ENCODE measurements around the gene EBP.
A peak's percentile ranks its signal among the peaks of the same experiment; 100 is the strongest.

The EBP gene

DNA sequence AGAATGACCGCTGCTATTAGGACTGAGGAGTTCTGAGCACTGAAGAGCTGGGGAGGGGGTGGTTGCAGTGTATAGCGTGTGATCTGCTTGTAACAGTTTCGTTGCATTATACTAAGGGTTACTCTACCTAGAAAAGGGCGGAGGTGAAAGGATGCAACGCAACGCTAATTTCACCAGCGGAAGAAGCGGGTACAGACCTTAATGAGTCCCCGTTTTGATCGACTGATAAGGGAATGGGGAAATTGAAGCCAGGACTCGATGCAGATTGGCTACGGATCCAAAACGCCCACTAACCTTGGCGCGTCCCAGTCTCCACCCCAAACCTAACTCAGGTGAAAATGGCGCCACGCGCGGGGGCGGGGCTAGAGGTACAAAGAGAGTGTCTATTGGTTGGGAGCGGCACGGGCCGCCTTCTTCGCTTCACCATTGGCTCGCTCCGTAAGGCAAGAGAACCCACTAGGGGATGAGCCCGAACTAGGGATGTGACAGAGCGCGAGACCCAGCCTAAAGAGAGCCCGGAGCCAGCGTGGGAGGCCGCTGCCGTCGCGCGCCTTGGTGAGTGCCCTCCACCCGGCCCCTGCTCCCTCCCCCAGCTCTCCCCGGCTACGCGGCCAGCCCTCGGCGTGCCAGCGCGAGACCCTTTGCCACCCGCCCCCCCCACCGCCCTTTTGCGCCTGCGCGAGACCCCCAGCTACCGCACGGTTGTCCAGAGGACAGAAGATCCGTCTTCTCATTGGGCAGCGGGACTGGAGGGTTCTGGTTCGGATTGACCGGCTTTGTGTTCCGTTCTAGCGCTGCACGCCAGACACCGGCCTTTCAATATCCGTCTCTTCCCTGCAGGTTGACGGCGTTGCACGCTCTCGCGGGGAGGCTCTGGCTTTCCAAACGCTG is at the start of gene EBP:
EBP (plus strand) TSS at position 456 of the 891 bp plus-strand sequence. CDS start 1,964 bp downstream, outside the sequence.
- DNase-seq, result peak; percentile 92

DNA sequence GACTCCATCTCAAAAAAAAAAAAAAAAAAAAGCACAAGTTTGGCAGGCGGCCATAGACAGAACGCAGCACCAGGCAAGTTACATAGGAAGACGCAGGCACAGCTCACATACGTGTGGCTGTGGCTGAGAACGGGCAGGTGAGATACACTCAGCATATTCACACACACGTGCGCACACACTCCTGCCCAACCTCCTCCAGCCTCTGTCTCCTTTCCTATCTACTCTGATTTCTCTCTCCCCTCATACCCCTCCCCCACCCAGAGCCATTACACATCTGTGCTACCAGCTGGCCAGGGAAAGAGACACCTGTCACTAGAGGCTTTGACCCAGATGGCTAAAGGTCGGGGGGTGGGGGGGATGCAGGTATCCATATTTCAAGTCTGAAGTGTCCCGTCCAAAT is 49.4 kb upstream of the EBP start:
- no peak for DNase-seq

DNA sequence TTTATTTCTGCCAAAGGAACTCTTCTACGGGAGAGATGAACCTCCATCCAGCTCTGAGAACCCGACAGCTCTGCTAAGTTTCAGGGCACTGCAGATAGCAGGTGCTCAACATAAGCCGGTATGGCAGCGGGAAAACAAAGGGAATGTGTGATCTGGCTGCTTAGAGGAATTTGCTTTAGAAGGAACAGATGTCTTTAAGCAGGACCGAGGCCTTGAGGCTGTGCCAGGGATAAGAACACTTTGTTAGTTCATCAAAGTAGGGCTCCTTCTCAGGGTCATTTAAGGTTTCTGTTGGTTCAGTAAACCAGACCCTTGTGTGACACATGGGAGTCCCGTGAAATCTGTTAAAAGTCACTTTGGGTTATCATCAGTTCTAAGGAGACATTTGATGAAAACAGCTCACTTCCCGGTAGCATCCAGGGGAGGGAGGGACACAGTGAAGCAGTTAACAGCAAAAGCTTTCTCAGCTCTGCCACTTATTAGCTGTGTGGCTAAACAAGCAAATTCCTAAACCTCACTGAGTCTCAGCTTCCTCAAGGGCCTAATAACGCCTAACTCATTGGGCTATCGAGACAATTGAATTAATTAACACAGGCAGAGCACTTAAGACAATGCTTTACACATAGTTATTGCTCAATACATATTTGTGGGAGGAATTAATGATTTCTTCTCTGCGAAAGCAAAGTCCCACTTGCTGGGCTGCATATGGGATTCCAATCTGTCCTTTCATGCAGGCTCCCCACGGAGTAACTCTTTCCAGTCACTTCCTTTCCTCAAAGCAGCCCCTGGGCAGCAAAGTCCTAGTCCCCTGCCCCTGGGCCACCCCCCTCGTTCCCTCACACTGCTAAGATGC is 48.5 kb upstream of the EBP start:
- DNase-seq, result no peak

DNA sequence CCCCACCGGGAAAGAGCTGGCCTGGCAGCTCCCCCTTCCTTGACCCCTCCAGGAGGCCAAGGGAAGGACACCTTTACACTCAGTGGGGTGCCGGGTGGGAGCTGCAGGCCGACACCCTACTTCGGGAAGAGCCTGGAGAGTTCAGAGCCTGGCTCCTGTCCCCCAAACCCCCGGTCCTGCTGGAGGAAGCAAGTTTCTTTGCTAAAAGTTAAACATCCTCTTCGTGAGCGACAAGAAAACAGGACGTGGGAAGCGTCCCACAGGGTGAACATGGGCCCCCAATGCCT is 48.0 kb upstream of the EBP start:
- no peak for DNase-seq

DNA sequence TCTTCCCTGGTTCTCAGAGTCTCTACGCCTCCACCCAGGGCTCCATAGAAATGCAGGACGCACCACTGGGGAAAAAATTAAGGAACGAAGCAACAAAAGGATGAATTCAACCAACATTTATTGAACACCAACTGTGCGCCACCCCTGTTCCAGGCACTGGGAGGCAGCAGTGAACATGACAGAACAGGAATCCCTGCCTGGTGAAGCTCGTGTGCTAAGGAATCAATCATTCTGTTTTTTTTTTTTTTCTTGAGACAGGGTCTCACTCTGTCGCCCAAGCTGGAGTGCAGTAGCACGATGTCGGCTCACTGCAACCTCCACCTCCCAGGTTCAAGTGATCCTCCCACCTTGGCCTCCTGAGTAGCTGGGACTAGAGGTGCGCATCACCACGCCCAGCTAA is 47.5 kb upstream of the EBP start:
- no peak for DNase-seq

DNA sequence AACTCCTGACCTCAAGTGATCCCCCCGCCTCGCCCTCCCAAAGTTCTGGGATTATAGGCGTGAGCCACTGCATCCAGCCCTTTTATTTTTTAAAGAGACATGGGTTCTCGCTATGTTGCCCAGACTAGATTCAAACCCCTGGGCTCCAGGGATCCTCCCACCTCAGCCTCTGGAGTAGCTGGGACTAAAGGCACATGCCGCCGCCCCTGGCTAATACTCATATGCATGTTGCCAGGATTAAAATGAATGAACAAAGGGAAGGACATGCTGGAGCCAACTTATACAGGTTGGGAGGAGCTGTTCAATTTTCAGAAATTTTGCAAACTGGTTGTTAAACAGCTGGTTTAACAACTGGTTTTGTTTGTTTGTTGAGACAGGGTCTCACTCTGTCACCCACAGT is 47.0 kb upstream of the EBP start:
- DNase-seq, result no peak

DNA sequence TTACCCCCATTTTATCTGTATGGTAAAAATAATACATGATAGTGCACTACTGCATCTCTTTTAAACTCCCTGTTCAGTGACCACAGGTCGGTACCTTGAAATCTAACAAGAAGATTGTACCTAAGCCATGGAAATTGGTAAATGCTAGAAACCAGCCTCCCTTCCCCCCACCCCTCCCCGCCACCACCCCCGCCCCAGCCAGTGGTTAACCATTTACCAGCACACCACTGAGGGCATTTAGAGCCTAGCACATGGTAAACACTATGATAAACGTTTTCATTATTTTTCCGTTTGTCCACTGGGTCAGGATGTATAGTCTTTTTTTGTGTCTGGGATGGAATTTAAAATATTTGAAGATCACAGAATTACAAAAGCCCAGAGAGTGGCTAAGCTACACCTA is 46.3 kb upstream of the EBP start:
- no peak for DNase-seq

DNA sequence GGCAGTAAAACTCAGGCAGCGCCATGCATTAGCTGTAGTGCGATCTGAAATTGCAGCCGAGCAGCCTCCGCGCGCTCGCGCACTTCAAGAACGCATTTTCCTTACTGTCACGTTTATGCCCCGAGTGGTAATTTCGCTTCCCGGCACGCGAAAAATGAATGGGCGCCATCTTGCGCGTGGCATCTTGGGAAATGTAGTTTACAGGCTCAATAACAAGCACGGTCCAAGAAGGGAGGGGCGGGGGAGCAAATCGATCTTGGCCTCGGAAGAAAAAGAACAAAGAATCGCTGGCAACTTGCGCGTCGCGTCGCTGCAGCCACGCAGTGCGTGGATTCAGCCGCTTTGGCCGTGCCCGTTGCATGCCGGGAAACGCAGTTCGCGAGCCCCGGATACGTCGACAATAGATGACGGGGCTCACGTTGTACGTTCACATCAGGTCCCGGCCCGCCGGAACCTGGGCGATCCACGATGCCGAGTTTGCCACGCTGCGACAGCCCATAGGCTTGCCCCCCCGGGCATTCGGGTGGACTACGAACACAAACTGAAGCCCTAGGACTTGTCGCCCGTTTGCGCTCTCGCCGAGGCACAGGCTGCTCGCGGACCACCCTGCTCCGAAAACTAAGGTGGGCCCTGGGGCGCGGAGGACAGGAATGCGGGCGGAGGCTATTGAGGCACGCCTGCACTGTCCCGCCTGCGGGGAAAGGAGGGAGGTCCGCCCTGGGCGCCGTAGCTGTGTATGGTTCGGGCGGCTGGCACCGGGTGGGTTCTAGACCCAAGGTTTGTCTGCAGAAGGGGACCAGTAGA is 45.6 kb upstream of the EBP start, which contains the start of gene FTSJ1:
FTSJ1 (plus strand) TSS at position 426 of the 804 bp plus-strand sequence. CDS start 1,849 bp downstream, outside the sequence.
- DNase-seq, result peak; percentile 85

DNA sequence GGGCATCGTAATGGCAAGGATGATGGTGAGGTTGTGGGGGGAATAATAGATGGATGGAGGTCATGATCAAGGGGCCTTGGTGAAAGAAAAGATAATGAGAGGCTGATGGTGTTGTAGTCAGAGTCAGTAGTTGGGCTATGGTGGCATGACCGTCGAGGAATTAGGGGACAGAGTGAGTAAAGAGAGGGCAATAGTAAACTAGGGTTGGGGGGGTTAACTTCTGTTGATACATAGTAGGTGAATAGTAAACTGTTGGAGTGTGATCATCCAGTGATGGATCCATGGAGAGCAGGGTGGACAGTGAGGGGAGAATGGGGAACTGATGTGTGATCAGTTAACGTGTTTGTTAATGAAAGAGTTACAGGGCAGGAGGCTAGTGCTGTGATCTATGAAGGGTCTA is 44.7 kb upstream of the EBP start:
- DNase-seq, result no peak

DNA sequence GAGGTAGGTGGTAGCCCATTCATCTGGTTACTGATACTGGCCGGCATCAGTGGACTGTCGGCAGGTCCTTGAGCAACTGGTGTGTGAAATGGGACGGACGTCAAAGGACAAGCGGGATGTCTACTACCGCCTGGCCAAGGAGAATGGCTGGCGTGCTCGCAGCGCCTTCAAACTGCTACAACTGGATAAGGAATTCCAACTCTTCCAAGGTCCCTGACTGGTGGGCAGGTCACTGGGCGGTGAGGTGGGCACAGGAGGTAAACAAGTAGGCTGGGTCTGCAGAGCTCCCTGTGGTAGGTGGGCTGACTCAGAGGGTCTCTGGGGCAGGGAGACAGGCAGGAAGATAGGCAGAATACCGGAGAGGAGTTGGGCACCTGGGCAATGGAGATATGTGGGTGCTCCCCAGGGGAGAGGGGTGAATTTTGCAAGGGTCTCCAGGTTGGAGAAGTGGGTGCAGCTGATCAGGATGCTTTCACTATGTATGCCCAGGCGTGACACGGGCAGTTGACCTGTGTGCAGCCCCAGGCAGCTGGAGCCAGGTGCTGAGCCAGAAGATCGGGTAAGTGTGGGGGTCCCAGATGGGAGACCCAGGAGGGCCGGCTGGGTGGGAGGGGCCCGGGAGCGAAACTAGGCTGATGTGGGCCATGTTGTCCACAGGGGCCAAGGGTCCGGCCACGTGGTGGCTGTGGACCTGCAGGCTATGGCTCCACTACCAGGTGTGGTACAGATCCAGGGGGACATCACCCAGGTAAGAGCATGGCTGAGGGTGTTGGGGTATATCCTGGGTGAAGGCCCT is 43.5 kb upstream of the EBP start:
- no peak for DNase-seq

DNA sequence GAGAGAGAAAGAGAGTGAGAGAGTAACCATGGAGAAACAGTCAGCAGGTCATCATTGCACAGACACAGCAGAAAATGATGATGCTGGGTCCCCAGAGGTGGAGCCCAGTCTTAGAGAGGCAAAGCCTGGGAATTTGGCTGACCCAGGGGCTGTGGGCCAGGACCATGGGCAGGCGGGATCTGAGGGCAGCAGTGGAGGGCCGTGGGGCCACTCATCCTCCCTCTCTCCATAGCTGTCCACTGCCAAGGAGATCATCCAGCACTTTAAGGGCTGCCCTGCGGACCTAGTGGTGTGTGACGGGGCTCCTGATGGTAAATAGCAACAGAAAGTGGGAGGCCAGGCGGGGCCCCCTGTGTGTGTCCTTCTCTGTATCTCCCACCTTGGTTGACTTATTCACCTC is 42.8 kb upstream of the EBP start:
- DNase-seq, result no peak

DNA sequence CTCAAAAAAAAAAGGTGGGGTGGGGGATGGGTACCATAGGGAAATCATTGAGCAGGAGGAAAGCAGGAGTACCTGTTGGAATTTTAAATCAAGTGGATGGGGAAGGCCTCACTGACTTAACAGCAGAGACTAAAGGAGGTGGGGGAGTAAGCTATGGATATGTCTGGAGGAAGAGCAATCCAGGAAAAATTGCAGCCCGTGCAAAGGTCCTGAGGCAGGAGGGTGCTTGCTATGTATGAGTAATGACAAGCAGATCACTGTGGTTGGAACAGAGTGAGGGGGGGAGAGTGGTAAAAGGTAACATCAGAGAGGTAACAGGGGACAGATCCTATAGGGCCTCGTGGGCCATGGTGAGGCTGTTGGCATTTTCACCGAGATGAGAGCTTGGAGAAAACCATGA is 41.5 kb upstream of the EBP start:
- DNase-seq, result no peak

DNA sequence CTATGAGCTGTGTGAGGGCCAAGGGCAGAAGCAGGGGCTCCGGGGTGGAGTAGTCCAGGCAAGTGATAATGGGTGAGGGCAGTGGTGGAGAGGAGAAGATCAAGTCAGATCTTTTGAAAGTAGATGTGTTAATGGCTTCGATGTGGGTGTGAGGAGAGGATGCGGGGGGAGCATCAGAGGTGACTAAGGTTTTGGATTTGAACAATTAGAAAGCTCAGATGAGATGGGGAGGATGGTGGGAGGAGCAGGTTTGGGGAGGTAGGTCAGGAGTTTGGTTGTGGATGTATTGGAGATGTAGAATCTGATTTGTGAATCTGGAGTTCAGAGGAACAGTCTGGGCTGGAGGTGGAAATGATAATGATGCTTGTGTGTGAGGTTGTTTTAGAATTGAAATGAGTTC is 41.0 kb upstream of the EBP start:
- no peak for DNase-seq

DNA sequence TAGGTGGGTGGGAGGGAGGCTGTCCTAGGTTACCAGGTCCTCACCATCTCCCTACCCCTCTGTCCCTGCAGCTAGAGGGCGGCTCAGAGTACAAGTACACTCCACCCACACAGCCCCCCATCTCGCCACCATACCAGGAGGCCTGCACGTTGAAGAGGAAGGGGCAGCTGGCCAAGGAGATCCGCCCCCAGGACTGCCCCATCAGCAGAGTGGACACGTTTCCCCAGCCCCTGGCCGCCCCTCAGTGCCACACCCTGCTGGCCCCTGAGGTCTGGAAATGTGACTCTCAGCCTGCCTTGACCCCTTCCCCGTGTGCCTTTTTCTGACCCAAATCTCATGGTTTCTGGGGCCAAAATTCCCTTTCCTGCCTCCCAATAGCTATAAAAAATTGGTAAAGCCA is 39.1 kb upstream of the EBP start:
- DNase-seq, result no peak

DNA sequence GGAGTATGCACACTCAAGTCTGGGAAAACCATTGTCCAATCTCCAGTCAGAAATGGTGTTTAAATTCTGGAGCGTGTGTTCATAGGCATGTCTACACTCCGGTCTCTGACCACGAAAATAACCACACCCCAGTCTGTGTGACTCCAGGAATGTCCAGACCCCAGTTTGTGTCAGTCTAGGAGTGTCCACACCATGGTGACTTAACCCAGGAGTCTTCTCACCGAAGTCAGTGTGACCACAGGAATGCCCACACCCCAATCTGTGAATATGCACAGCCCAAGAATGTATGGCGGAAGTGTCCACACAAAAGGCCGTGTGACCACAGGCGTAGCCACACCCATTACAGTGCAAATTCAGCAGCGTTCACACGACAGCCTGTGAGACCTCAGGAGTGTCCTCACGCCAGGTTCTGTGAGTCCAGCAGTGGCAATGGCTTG is 34.2 kb upstream of the EBP start:
- DNase-seq, result no peak

DNA sequence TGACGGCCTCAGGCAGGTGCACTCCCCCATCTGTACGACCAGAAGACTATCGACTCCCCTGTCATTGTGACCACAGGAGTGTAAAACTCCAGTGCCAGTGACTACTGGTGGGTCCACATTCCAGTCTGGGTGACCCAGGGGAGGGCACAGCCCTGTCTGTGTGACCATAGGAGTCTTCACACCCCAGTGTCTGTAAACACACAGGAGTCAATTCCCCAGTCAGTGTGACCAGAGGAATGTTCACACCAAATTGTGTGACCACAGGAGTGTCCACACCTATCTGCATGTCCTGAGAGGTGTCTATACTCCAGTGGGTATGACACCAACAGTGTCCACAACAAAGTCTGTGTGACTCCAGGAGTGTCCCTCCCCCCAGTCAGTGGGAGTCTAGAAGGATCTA is 33.6 kb upstream of the EBP start:
- no peak for DNase-seq

DNA sequence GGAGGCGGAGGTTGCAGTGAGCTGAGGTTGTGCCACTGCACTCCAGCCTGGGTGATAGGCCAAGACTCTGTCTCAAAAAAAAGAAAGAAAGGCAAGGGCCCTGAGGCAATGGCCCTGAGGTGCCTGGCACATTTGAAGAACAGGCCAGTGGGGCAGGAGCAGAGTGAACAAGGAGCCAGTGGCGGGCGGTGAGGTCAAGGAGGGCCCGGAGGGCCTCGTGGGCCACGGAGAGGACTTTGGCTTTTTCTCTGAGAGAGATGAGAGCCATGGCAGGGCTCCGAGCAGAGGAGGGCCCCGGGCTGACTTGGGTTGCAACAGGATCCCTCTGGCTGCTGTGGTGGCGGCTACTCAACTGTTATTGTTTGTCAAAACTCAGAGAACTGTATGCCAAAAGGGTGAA is 32.3 kb upstream of the EBP start:
- no peak for DNase-seq

DNA sequence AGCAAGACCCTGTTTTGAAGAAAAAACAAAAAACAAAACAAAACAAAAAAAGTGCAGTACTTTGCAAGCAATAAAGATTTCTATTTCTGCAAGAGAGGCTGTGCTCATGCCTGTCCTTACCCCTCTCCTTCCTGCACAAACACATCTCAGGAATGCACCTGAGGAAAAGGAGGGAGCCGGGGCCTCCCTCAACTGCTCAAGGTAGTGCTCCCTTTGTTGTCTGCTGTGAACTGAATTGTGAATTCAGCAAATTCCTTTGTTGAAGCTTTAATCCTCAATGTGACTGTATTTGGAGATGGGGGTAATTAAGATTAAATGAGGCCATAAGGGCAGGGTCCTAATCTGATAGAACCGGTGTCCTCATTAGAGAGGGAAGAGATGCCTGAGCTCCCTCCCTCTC is 31.7 kb upstream of the EBP start:
- no peak for DNase-seq

DNA sequence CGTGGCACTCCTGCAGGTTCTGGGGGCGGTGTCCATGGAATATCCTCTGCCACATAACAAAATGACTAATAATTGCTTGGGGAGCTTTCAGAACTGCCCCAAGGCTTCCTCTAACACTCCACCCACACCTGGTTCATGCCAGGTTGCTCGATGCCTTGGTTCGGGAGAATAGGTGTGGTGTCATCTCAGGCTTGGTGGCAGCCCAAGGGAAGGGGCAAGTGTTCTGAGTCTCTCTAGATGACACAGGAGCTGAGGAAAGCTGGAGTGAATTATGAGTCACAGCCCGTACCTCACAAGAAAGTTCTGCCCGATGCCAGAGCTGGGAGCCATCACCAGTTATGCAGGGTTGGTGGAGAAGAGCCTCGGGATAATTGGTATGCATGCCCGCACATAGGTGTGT is 30.9 kb upstream of the EBP start:
- DNase-seq, result no peak

DNA sequence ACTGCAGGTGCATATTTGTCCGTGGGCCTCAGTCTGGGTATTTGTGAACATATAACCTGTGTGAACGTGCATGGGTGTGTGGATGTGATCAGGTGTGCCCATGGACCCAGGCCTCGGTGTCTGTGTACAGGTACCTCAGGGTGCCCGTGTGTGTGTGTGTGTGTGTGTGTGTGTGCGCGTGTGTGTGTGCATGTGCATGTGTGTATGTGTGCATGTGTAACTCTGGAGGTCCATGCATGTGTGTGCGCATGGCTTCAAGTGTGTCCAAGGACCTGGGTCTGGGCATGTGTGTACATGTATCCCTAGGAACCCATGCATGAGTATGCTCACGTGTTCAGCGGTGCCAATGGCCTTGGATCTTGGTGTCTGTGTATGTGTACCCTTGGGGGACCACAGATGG is 29.8 kb upstream of the EBP start:
- no peak for DNase-seq

DNA sequence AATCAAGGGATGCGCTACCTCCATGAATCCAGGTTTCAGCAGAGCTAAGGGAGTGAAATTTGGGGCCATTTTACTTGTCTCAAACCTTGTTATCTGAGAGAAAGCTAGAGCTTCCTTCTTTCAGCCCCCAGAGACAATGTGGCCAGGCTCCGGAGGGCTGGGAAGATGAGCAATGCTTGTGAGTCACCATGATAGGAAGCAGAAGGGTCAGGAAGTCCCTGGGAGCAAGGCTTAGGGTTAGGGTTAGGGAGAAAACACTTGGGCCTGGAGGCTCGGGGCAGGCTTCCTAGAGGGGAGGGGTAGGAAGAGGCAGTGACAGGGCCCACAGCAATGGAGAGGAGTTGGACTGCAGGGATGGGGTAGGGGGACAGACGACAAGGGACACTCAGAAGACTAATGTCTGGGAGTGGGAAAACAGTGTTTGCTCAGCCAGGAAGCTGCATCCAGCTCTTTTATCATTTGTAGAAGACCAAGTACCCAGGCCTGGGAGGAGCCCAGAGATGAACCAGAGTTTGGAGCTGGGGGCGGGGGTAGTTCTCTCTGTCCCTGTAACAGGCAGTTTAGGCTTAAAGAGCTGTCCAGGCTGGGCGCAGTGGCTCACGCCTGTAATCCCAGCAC is 29.2 kb upstream of the EBP start:
- no peak for DNase-seq

DNA sequence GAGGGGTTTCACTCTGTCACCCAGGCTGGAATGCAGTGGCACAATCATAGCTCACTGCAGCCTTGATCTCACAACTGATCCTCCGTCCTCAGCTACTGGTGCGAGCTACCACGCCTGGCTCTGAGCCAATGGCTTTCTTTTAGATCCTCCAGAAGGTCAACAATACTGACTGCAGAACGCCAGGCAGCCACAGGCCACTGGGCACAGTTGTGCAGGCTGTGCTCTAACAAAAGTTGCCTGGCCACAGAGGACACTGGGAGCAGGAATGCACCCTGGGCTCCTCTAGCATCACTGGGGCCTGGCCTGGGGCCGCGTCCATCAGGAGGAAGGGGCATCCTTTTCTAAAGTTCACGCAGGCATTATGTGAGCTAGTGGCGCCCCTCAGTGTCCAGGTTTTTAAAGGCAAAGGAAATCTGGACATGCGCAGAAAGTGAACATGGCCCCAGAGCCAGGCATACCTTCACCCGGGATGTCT is 27.7 kb upstream of the EBP start:
- DNase-seq, result no peak
